ENCODE measurements around the gene UST. TPM values are rescaled to one million over a fixed set of nuclear protein-coding genes. Genes with fewer than 3 reads are reported as not detected.
"Not testable (repeated sequence)": the region's sequence is repeated elsewhere in the genome, so short reads cannot be mapped to it uniquely, and the experiment has no call there.

UST gene
- total RNA-seq, 2 donors from 2014 or later, result 4.3 to 5.3 TPM

DNA sequence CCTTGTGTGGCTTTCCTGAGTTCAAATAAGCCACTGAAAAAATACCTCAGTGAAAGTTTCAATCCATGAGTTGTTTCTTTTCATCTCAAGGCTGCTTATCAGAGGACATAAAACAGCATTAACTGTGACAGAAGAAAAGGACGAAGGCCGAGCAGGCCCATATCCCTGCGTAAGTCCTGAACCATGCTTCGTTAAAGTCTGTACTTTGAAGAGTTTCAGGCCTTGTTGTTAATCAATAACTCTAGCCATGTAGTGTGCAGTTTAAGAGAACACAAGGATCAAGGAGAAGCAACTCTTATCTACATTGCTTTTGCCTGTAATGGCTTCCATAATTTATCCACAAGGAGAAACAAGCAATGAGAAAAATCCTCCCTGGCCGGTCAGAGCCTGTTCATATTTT is 165.4 kb downstream of the UST start:
- no peaks in the 10 kb centered on the region for H3K4me1 ChIP-seq
- DNase-seq (ENCODE audit: low spot score), result no peak
- H3K9me3 ChIP-seq, result peaks cover 0 to 3% of the 10 kb centered on the region in 2 donors
- no peaks in the 10 kb centered on the region for H3K27me3 ChIP-seq
- TF ChIP-seq, protein P1, sequence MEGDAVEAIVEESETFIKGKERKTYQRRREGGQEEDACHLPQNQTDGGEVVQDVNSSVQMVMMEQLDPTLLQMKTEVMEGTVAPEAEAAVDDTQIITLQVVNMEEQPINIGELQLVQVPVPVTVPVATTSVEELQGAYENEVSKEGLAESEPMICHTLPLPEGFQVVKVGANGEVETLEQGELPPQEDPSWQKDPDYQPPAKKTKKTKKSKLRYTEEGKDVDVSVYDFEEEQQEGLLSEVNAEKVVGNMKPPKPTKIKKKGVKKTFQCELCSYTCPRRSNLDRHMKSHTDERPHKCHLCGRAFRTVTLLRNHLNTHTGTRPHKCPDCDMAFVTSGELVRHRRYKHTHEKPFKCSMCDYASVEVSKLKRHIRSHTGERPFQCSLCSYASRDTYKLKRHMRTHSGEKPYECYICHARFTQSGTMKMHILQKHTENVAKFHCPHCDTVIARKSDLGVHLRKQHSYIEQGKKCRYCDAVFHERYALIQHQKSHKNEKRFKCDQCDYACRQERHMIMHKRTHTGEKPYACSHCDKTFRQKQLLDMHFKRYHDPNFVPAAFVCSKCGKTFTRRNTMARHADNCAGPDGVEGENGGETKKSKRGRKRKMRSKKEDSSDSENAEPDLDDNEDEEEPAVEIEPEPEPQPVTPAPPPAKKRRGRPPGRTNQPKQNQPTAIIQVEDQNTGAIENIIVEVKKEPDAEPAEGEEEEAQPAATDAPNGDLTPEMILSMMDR (IDR thresholded peaks at IDR 0.05), result no peak
- no peak overlapping the region for H3K4me3 ChIP-seq
- no peak overlapping the region for H3K27ac ChIP-seq
- no peaks in the 10 kb centered on the region for H3K36me3 ChIP-seq

DNA sequence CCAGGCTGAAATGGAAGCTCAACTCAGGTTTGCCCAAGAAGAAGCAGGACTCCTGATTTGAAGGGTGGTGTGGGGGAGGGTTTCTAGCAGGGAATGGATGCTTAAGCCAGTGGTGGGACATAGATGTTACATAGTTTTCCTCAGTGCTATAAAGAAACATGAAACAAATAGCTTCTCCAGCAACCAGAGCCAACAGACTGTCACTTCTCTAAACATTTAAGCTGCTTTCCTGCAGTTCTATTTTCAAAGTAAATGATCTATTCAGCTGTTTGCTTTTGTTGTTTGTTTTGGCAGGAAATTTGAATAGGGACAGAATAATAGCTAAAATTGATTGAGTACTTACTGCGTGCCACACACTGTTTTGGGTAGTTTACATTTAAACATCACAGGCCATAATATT is 169.0 kb downstream of the UST start:
- no peaks in the 10 kb centered on the region for H3K27me3 ChIP-seq
- no peaks in the 10 kb centered on the region for H3K4me1 ChIP-seq
- H3K9me3 ChIP-seq, result peaks cover 0 to 3% of the 10 kb centered on the region in 2 donors
- no peak overlapping the region for H3K4me3 ChIP-seq
- no peak overlapping the region for H3K27ac ChIP-seq
- DNase-seq (ENCODE audit: low spot score), result no peak
- H3K36me3 ChIP-seq, result no peaks in the 10 kb centered on the region
- TF ChIP-seq, protein P1 (IDR thresholded peaks at IDR 0.05), result no peak

DNA sequence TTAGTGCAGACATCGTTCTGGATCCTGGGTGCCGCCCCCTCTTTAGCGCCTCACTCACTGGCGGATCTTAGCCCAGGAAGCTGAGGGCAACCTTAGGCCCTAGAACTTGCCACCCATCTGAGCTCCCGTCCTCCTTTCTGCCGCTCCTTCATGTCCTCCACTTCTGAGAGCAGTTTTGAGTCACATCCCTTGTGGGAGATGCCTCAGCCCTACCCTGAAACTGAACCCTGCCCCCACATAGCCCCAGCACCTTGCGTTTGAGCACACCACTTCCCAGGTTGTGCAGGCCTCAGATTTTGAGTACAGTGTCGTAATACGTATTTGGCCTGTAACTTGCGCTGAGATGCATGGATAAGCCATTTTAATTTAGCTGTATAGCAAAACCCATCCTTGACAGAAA is 169.7 kb downstream of the UST start:
- DNase-seq (ENCODE audit: low spot score); H3K4me1 ChIP-seq; H3K4me3 ChIP-seq; H3K36me3 ChIP-seq; H3K9me3 ChIP-seq; H3K27me3 ChIP-seq; H3K27ac ChIP-seq: not testable (repeated sequence)

DNA sequence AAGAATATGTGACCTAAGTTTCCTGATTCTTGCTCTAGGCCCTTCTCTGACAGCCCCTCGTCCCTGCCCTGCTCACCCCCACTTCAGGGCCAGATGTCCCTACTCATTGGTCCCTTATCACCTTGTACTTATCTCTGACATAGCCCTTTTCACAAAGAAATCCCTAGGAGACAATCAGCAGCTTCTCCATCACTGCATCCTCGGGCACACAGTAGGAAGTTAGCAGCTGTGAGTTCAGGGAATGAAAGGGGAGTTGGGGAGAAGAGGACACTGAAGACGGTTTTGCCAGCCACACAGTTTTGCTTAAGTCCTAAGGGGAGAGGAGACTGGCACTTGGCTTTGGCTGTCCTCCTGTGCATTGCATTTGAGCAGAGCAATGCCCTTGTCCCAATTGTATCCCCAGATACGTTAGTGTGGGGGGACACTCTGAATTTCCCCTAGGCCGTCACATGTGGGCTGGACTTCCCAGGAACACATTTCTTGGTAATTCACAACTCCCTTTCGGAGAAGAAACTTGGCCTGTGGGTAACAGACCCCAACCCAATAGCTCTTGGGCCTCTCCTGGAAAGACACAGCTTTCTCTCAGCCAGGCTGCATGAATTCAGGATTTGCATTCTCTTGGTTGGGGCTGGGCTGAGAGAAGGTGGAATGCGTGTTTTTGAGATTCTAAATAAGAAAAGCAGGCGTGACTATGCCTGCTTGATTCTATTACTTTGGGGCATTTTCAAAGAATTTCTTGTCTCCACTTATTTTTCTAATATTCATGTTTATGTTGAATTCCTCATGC is 177.6 kb downstream of the UST start:
- no peak overlapping the region for H3K4me3 ChIP-seq
- no peaks in the 10 kb centered on the region for H3K9me3 ChIP-seq
- H3K27ac ChIP-seq, result no peak overlapping the region
- no peaks in the 10 kb centered on the region for H3K4me1 ChIP-seq
- DNase-seq (ENCODE audit: low spot score), result no peak
- TF ChIP-seq, protein P1 (IDR thresholded peaks at IDR 0.05), result no peak
- H3K27me3 ChIP-seq, result no peaks in the 10 kb centered on the region
- no peaks in the 10 kb centered on the region for H3K36me3 ChIP-seq

DNA sequence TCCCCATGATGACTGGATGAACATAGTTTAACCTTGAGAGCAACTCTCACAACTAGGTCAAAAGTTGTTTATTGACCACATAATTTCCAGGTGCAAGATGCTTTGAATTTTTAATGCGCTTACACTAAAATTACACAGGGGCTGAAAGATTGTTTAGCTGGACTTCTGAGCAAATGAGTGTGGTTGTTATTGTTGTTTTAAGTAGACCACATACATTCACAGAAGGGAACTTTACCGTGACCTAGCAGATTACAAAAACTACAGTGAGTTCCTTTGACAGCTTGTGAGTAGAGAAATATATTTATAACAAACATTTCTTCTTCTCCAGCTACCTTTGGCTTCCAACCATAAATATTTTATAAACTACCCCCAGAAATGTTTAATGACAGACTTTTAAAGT is 178.9 kb downstream of the UST start:
- Histone ChIP-seq H3K4me3 (no peak overlapping the region), H3K27me3 (no peaks in the 10 kb centered on the region), H3K4me1 (no peaks in the 10 kb centered on the region), H3K9me3 (no peaks in the 10 kb centered on the region), H3K27ac (no peak overlapping the region), H3K36me3 (no peaks in the 10 kb centered on the region)
- DNase-seq (ENCODE audit: low spot score), result no peak
- TF ChIP-seq, protein P1 (IDR thresholded peaks at IDR 0.05), result no peak

DNA sequence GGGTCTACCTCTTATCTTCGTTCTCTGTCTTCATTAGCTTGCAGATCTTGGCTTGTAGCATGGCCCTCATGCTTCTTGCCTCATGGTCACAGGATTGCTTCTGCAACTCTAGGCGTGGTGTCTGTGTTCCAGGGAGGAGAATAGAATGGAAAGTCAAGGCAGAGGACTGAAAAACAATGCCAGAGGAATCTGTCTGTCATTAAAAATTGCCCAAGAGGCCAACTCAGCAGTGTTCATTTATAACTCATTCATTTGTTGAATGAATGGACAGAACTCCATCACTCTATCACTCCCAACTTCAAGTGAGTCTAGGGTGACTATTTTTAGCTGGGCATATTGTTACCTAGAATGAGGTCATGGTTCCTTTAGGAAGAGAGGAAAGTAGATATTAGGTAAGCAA is 179.6 kb downstream of the UST start:
- H3K27me3 ChIP-seq, result no peaks in the 10 kb centered on the region
- TF ChIP-seq, protein P1 (IDR thresholded peaks at IDR 0.05), result no peak
- no peaks in the 10 kb centered on the region for H3K36me3 ChIP-seq
- H3K27ac ChIP-seq, result no peak overlapping the region
- DNase-seq (ENCODE audit: low spot score), result no peak
- no peaks in the 10 kb centered on the region for H3K9me3 ChIP-seq
- H3K4me3 ChIP-seq, result no peak overlapping the region
- no peaks in the 10 kb centered on the region for H3K4me1 ChIP-seq
